ENCODE data around the gene LRRC32.

Gene LRRC32

DNA sequence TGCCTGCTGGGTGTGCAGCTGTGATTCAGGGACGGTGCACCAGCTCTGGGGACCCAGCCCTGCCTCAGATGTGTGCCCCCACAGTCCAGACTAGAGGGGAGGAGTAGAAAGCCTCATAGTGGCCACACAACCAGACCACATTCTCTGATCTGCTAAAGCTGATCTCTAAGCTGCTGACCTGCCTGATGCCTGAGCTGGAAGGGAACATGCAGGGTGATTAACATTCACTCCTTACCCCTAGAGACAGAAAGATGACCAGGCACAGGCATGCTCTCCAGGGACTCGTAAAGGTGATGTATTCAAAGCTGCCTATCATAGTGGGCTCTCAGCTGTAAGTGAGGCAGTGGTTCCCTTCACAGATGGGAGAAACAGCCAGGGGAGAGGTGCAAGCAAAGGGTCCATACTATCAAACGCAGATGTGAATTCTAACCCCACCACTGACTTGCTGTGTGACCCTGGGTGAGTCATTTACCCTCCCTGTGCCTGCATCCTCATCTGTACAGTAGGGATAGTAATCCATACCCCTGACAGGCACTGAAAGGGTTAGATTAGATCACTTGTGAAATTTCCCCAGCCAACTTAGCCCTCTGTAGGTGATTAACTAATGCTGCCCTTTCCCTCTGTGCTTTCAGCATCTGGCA lies 29.0 kb upstream of the LRRC32 start:
- no peak for DNase-seq

DNA sequence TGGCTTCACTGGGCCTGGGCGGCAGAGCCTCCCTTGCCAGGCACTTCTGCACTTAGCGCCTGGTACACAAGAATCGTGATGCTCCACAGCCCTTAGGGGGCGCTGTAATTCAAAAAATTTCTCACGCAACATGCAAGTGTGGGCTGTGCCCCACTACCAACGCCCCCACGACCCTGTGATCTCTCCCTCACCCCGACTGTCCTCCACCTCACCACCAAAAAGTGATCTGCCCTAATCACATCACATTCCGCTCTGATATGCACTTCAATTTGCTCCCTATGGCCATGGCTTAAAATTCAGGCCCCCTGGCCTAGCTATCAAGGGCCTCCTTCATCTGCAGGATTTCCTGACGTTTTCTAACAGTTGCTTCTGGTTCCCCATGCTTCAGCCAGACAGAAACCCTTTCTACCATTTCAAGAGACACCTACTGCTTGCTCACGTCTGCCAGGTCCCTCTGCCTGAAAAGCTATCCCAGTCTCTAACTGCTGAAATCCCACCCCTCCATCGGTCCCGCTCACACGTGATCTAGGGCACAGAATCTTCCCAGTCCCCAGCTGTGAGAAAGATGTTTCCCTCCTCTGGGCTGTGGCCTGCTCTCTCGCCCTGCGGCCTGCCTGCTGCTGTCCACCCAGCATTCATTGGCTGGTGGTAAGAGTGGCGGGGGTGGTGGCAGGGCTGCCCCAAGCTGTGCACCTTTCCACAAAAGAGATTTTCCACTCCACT lies 27.9 kb upstream of the LRRC32 start:
- DNase-seq = no peak

DNA sequence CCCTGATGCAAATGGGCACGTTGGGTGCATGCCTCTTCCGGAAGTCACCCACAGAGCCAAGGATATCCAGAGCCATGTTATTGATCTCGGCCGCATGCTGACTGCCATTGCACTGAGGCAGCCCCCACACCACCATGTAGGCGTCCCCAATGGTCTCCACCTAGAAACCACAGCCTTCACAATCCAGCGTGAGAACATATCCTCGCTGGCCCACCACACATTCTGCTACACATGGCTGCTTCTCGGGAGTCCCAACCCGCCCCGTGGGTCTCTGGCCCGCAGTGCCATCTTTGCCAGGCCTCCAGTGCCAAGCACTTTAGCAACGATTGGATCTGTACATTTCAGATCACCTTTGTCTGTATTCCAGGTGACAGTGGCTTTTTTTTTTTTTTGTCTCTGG lies 26.2 kb upstream of the LRRC32 start:
- DNase-seq = no peak

DNA sequence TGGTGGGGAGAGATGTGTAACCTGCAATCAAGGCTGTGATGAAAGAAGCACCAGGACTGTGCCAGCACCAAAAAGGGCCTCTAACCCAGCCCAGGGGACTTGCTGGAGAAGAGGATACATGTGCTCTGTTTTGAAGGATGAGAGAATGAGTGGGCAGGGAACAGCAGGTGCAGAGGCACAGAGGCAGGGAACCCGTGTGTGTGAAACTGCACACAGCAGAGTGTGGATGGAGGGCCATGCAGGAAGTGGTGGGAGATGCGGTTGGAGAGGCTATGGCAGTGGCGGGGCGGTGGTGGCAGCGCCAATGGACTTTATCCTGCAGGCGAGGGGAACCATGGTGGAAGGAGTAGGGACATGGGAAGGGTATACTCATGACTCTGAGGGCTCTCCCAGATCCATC lies 25.2 kb upstream of the LRRC32 start:
- DNase-seq = no peak

DNA sequence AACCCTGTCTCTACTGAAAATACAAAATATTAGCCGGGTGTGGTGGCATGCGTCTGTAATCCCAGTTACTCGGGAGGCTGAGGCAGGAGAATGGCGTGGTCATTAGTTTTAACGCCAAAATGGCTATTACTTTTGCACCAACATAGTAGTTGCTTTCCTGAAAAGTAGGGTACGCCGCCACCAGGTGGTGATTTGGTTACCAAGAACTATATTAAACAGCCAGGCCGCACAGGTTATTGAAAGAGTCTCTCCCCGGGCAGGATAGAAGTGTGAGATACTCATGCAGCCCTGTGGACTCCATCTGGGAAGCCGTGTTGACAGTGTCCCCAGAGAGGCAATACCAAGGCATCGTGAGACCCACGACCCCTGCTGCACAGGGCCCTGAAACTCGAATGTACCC lies 24.6 kb upstream of the LRRC32 start:
- no peak for DNase-seq

DNA sequence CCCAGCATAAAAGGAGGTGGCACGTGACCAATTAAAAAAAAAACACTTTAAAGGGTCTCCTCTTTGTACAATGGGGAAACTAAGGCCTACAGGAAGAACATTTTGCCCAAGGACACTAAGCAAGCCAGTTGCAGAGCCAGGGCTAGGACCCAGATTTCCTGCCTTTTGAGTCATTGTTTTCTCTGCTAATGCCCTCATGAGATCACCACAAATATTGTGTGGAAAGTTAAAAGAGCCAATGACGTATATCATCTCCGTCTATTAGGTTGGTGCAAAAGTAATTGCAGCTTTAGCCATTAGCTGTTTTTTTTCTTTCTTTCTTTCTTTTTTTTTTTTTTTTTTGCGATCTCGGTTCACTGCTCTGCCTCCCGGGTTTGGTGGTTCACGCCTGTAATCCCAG lies 24.1 kb upstream of the LRRC32 start:
- DNase-seq = no peak

DNA sequence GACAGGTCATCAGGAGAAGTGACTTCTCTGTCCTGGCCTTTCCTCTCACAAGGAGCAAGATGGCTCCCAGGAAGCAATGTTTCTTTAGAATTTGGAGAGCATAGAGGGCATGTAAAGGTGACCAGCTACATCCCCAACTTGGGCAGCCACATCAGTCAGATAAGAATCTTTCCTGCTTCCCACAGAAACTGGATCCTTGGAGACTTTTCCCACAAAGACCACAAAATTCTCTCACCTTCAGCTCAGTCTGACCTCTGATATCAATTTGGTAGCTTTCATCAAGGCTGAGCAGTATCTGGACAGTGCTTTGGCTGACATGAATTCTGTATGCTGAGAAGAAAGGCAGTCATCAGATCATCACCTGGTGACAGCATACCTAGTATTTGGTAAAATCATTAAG lies 23.3 kb upstream of the LRRC32 start:
- DNase-seq = no peak

DNA sequence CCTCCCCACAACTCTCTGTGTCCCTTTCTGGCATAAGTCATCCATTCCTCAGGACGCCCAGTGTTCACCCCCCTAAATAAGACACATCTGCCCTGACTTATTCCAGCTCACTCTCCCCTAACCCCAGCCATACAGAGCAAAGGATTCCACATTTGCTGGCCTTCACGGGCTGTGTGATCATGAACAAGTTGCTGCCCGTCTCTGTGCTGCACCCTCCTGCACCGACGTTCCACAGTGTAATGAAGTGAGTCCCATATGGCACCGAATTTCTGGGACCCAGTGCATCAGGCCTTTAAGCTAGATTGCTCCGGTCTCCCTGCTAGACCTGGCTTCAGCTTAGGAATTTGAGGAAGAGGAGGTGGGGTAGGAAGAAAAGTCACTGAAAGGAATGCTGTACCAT lies 22.4 kb upstream of the LRRC32 start:
- no peak for DNase-seq

DNA sequence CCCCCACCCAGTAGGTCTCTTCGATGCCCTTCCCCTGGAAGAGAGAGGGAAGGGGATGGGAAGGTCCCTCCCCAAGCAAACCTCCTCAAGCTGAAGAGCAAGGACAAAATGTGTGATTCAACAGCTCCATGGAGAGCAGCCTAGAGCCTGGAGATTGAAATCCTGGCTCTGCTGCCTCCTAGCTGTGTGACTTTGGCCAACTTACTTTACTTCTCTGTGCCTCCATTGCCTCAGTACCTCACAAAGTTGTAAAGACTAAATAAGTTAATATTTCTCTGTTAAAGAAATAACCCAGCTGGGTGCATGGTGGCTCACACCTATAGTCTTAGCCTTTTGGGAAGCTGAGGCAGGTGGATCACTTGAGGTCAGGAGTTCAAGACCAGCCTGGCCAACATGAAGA lies 21.1 kb upstream of the LRRC32 start:
- DNase-seq = no peak

DNA sequence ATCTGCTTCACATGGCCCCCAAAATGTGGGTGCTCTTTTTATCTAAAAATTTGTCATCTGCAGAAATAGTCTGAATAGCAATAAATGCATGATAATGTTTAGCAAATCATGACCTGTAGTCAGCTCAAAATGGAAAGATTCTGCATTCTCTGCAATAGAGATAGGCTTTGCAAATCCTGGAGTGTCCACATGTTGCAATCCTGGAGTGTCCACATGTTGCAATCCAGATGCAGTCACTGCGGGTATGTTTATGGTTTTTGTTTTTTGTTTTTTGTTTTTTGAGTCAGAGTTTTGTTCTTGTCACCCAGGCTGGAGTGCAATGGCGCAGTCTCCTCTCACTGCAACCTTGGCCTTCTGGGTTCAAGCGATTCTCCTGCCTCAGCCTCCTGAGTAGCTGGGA lies 20.2 kb upstream of the LRRC32 start:
- no peak for DNase-seq

DNA sequence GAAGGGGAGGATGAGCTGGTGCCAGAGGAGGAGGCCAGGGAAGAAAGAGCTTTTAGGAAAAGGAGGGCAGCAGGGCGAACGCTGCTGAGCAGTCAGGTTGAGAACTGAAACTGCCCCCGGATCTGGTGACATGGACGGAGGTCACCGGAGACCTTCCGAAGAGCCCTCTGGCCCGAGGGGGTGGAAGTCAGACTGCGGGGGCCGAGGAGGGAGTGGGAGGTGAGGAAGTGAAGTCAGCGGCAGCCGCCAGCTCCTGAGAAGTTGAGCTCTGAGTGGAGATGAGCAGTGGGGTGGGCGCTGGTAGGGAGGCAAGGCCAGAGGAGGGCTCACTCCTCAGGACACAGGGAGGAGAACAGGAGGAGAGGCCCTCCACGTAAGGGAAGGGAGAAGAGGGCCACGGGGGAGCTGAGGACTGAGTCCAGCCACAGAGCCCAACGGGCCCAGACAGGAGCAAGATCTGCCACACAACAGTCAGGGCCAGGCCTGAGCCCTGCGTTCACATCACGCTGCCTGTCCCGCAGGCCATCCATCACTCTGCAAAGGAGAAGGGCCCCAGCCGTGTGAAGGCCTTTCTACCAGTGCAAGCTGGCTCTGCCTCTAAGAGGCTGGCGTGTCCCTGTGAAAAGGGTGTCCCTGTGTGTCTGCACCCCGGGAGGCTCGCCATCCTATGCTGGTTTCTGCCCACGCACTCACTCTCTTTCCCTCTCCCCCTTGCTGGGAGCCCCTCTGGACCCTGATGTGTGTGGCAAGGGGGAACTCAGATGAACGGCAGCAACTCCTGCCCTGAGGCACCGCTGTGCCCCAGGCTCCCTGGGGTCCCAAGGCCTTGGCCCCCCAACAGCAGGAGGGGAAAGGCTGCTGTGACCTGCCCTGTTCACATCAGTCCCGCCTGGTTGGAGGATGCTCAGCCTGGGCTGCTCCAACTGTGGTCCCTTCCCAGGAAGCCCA lies 19.0 kb upstream of the LRRC32 start:
- no peak for DNase-seq

DNA sequence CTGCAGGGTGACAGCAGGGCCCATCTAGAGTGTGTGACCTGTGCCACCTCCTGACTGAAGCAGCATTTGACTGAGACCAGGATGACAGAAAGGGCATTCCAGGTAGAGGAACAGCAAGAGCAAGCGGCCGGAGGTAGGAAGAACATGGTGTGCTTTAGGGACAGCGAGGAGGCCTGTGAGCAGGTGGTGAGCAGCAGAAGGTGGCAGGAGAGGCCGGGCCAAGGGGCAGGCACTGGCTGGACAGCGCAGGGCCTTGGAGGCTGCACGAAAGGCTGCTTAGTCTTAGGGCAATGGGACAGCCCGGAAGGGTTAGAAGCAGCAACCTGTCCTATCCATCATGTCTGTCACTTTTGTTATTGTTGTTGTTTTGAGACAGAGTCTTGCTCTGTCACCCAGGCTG lies 17.6 kb upstream of the LRRC32 start:
- no peak for DNase-seq

DNA sequence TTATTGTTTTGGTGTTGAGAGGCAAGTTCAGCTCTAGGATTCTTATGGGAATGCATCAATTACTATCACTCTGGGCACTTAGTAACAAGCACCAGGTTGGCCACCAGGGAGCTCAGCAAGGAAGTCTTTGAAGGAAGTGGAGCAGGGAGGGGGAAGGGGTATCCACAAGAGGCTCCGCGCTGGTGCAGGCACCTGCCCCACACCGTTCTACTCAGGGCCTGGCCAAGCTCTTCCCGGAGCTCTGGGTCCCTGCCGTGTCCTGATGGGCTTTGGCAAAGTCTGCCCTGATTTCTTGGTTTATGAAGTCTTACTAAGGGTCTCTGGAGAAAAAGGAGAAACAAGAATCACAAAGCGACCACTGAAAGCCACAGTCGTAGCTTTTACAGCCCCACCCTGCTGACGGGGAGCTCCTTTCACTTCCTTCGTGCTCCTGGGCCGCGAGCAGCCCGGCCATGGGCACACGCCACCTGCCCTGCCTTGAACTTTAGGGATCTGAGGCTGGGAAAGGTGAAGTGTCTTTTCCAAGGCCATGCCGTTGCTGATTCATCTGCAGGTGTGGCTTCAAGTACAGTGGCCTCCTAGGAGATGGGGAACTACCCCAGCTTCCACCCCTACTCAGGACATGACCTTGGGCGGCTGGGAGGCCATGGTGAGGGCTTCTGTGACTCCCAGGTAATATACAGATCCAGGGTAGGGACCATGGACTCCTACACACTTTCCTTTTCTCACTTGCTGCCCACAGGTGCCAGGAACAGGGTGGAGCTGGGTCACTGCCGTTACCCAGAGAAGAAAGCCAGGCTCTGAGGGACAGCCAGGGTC lies 15.9 kb upstream of the LRRC32 start:
- no peak for DNase-seq

DNA sequence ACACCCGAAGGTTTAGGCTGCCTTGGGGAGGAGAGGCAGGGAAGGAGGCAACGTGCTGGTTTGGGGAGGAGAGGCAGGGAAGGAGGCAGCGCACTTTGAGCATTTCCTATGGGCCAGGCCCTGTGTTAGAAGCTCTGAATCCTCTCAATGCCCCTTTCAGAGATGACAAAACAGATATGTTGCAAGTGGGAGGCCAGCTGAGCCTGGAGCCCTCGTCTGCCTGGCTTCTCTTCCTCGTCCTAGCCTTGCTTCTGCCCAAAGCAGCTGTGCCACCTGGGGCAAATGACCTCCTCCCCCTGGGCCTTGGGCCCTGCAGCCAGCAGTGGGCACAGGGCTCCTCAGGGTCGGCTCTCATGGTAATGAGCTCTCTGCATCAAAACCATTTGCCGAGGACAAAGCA lies 15.3 kb upstream of the LRRC32 start:
- DNase-seq = no peak

DNA sequence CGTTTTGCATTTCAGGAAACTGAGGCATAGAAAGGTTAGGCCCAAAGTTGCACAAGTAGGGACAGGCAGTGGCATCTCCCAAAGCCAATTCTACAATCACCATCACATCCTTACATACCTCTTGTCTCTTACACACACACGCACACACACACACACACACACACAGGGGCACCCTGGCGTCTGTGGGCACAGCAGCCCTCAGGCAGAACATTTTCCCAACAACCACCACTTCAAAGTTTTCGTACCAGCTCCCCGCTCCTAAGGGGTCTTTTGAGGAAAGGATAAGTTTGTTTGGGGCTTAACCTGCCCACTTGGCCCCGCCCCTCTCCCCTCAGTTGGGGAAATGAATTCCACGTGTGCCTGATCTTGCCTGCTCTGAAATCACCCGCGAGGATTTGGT lies 14.7 kb upstream of the LRRC32 start:
- no peak for DNase-seq

DNA sequence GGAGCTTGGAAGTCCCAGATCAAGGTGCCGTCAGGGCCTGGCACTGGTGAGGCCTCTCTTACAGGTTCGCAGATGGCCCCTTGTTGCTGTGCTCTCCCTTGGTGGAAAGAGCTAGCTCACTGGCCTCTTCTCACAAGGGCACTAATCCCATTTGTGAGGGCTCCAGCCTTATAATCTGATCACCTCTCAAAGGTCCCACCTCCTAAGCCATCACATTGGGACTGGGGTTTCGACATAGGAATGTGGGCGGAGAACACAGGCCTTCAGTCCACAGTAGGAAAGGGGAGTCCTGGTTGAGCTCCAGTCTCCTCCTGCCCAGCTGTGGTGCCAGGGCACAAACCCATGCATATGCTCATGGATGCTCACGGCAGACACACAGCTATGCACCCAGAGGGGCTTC lies 14.0 kb upstream of the LRRC32 start:
- DNase-seq = no peak

DNA sequence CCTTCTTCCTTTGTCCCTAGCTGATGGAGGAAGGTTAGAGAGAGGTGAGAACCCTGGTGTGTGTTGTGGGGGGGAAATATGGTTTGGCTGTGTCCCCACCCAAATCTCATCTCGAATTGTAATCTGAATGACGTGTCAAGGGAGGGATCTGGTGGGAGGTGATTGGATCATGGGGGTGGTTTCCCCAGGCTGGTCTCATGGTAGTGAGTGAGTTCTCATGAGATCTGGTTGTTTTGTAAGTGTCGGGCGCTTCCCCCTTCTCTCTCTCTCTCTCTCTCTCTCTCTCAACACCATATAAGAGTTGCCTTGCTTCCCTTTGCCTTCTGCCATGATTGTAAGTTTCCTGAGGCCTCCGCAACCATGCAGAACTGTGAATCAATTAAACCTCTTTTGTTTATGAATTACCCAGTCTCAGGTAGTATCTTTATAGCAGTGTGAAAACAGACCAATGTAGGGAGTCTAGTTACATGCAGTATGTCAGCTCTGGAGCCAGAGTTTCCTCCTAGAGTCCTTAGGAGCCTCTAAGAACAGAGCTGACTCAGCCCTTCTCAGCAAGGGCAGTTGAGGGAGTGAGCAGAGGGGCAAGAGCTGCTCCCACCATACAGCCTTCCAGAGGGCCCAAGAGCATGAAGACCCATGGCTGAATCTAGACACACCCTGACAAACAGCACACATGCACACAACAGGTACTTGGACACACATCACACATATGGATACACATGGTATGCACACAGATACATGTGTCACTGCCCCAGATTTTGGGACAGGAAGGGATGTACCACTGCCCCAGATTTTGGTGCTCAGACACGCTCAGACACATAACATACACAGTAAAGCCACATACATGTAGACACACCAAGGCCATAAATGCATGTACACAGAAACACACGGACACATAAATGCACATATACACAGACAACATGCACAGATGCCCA lies 12.9 kb upstream of the LRRC32 start:
- no peak for DNase-seq

DNA sequence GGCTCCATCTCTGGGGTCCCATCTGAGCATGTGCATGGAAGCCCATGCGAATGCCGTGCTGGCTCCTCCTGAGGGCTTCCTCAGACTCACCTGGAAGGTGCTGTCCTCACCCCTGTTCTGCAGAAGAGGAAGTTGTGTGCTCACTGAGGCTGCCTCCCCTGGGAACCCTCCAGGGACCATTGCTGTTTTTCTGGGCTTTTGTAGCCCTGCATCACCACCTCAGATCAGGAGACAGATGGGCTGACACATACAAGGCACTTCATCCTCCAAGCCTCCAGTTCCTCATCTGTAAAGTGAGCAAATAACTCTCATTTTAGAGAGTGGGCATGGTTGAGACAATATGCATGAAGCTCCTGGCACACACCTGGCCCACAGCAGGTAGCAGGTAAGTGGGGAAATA lies 12.1 kb upstream of the LRRC32 start:
- DNase-seq = no peak

DNA sequence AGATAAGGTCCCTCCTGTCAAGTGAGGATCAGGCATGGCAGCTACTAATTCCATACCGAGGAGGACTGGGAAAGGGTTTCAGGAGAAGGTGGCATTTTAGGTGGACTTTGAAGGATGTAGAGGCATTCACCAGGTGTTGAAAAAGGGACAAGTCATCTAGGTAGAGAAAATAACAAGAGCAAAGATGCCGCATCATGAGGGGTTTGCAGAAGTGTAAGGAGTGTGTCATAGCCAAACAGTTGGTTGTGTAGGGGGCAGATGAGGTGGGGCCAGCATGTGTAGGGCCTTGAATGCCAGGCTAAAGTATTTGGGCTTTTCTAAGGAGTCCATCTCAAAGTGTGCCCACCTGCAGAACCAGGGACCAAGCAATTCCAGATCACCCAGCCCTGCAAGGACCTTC lies 11.6 kb upstream of the LRRC32 start:
- no peak for DNase-seq

DNA sequence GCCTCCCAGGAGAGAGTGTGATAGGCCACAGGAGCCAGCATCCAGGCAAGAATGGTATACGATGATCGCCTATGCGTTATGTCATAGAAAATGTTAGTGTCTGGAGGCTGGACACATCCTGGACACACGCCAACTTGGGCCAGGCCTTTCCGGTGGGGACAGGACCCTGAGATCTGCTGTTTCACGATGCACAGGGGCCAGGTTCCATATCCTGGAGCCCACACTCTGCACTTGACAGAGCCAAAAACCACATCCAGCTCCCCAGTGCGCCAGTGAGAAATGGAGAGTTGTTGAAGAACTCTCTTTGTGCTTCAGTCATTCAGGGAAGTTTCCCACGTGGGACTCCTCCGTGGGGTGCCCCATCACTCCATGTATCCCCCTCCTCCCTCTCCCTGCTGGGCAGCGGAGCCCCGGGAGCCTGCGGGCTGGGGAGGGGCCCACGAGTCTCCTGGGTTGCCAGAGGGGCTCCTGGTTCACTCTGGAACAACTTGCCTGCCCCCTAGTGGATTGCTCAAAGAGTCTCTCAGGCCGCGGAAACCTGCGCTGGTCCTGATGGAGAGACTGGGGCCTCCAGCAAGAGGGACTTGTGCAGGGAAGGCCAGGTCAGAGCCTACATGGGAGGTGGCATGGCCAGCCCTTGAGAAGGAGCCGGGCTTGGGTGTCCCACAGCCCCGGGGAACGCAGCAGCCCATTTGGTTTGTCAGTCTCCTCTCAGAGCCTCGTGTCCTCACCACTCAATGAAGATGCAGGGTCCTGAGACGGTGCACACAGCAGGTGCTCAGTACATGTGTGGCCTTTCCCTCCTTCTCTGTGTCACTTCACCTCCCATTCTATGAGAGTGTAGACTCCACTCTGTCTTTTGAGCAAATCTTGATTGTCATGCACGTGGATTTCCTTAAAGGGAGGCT lies 10.2 kb upstream of the LRRC32 start:
- DNase-seq = peak; percentile 61

DNA sequence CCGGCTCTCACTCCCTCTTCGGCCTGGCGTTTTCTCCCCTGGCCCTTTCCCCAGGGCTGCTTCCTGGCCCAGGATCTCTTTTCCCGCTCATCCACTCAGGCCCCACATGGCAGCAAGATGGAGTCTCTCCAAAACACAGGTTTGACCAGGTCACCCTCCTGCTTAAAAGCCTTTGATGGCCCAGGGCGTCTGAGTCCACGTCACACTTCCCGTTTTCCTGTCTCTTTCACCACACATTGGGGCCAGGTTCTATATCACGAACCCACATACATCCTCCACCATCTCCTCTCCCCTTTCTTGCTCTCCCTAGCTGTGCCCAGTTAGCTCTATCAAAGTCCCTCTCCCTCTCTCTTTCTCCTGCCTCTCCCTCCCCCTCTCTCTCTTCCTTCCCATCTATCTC lies 7.8 kb upstream of the LRRC32 start:
- DNase-seq = no peak

Data from CD4-positive, alpha-beta T cell treated with Interleukin-12 subunit alpha and Interleukin-12 subunit beta, for 1 hour (primary cell).